K562 (cell line): ENCODE measurements around the gene TMEM86A. TPM values are rescaled to one million over a fixed set of nuclear protein-coding genes. Genes with fewer than 3 reads are reported as not detected.
"Not testable (repeated sequence)": the region's sequence is repeated elsewhere in the genome, so short reads cannot be mapped to it uniquely, and the experiment has no call there.

Experiments used
- ATAC-seq: fragments of 200-7000 bp; cut with Tn5 transposase; 3 replicates; pipeline ENCODE4 v1.9.1; 2020; ENCODE audit warnings: moderate library complexity
- BruUV-seq: library from RNA; stranded (reverse); fragments of 400-500 nt; replicated peaks from 2 replicates; lab custom pipeline; 2021; lab: Mats Ljungman, UMichigan
- CTCF ChIA-PET: fragments of 300-600 bp; formaldehyde crosslinking; extraction: SDS; loops from one replicate; lab custom pipeline; 2021; ENCODE audit warnings: low intra/inter-chr PET ratio; lab: Yijun Ruan, JAX
- POLR2A ChIA-PET: fragments of 300-600, 350-650 bp; sonication (Branson Sonifier 250); formaldehyde crosslinking; extraction: SDS; loops from one replicate; lab custom pipeline; 2021; ENCODE audit warnings: antibody characterized with exemption, inconsistent platforms; lab: Yijun Ruan, JAX
- DNase-seq, 4 experiments: peaks; one replicate each; pipeline versions ENCODE4 v3.0.0 to v3.0.0-alpha.2; 2011 to 2018; ENCODE audit warnings: low spot score in 3 of 4, mixed read lengths in 3 of 4; ENCODE audit errors: extremely low read depth in 1 of 4
- FAIRE-seq: peaks from 2 replicates; lab custom pipeline; 2011; peaks lifted over from hg19 to GRCh38; lab: Jason Lieb, UNC
- H2AFZ ChIP-seq: 2 replicates; pipeline ENCODE4 v1.6.0; 2011; ENCODE audit warnings: low read depth, low read length, control low read depth, inconsistent platforms
- H3K27ac ChIP-seq: fragments of 200-600 bp; 3 replicates; pipeline ENCODE4 v1.8.0; 2011; ENCODE audit warnings: low read depth, mild to moderate bottlenecking, control low read depth, inconsistent platforms, low read length, moderate library complexity, mixed read lengths; ENCODE audit errors: extremely low read depth
- H3K27me3 ChIP-seq, 2 experiments: fragments of 300-600 bp in 1 of 2; 2 replicates in 1 of 2; 3 replicates in 1 of 2; pipeline versions ENCODE4 v1.6.0 to v1.8.0; 2011; ENCODE audit warnings: inconsistent platforms in 2 of 2, low read length in 2 of 2, mild to moderate bottlenecking in 1 of 2, mixed read lengths in 1 of 2, moderate library complexity in 1 of 2; ENCODE audit not compliant: control insufficient read depth in 2 of 2, insufficient read depth in 2 of 2
- H3K36me3 ChIP-seq: fragments of 300-600 bp; 3 replicates; pipeline ENCODE4 v1.8.0; 2011; ENCODE audit warnings: mild to moderate bottlenecking, low read length, inconsistent platforms; ENCODE audit not compliant: control insufficient read depth, insufficient read depth
- H3K4me1 ChIP-seq, 2 experiments: fragments of 200-600 bp in 1 of 2; replicated peaks in 1 of 2; 2 replicates in 1 of 2; 3 replicates in 1 of 2; pipeline versions ENCODE4 v1.5.1 to v1.8.0; 2011; ENCODE audit warnings: inconsistent platforms in 2 of 2, low read length in 2 of 2, mild to moderate bottlenecking in 1 of 2, mixed read lengths in 1 of 2, moderate library complexity in 1 of 2; ENCODE audit not compliant: control insufficient read depth in 2 of 2, insufficient read depth in 2 of 2
- H3K4me2 ChIP-seq: 2 replicates; pipeline ENCODE4 v1.6.1; 2011; ENCODE audit warnings: low read length, control low read depth, inconsistent platforms, mixed read lengths; ENCODE audit not compliant: insufficient read depth
- H3K4me3 ChIP-seq: fragments of 200-600 bp; sonication (generic), shearing (Covaris generic); 2 replicates; pipeline ENCODE4 v1.5.1; 2016; ENCODE audit warnings: control low read depth, inconsistent platforms
- H3K79me2 ChIP-seq: fragments of 200-600 bp; 3 replicates; pipeline ENCODE4 v1.8.0; 2011; ENCODE audit warnings: low read length, inconsistent platforms; ENCODE audit not compliant: control insufficient read depth, insufficient read depth
- H3K9ac ChIP-seq, 2 experiments: 2 replicates each; pipeline versions ENCODE4 v1.6.0 to v1.6.1; 2011; ENCODE audit warnings: low read depth in 2 of 2, low read length in 2 of 2, control low read depth in 1 of 2, inconsistent platforms in 1 of 2, mild to moderate bottlenecking in 1 of 2, mixed read lengths in 1 of 2; ENCODE audit not compliant: insufficient read depth in 1 of 2
- H3K9me1 ChIP-seq: one replicate; pipeline ENCODE4 v1.6.0; 2011; ENCODE audit warnings: inconsistent platforms, mild to moderate bottlenecking, low read length, moderate library complexity; ENCODE audit not compliant: control insufficient read depth, insufficient read depth
- H3K9me3 ChIP-seq: replicated peaks from 2 replicates; pipeline ENCODE4 v1.5.1; 2011; ENCODE audit warnings: low read depth, low read length, inconsistent platforms; ENCODE audit not compliant: control insufficient read depth, insufficient read depth
- H4K20me1 ChIP-seq: replicated peaks from 2 replicates; pipeline ENCODE4 v1.6.1; 2011; ENCODE audit warnings: low read length, inconsistent platforms, mixed read lengths; ENCODE audit not compliant: control insufficient read depth, insufficient read depth
- CAMTA2 ChIP-seq: fragments of 250-450 bp; sonication (Bioruptor Pico); conservative IDR thresholded peaks from 2 replicates; pipeline ENCODE4 v1.5.1; 2022
- E2F1 ChIP-seq: sonication (generic); formaldehyde crosslinking; IDR thresholded peaks from 2 replicates; pipeline ENCODE4 v1.8.1; 2023; ENCODE audit warnings: mild to moderate bottlenecking, missing genetic modification reagents, moderate library complexity
- KDM1A ChIP-seq, 2 experiments: fragments of 450-650 bp; IDR thresholded peaks; 2 replicates each; pipeline ENCODE4 v1.6.1; 2016; ENCODE audit warnings: mild to moderate bottlenecking in 2 of 2
- OTX1 ChIP-seq: fragments of 450-650 bp; formaldehyde crosslinking; IDR thresholded peaks from 2 replicates; pipeline ENCODE4 v1.4.0; 2022; ENCODE audit warnings: mild to moderate bottlenecking
- SMARCB1 ChIP-seq: IDR thresholded peaks from 2 replicates; pipeline ENCODE4 v1.6.1; 2011; ENCODE audit warnings: improper control_type of control experiment, low read depth; ENCODE audit not compliant: insufficient read length
- ZNF165 ChIP-seq: fragments of 250-450 bp; sonication (Bioruptor Pico); IDR thresholded peaks from 2 replicates; pipeline ENCODE4 v1.4.0; 2020; ENCODE audit warnings: borderline replicate concordance
- ZNF175 ChIP-seq: fragments of 200-800 bp; sonication (Bioruptor generic); IDR thresholded peaks from 2 replicates; pipeline ENCODE4 v1.6.1; 2016; ENCODE audit warnings: low read depth, mild to moderate bottlenecking, missing genetic modification characterization, missing compliant biosample characterization
- WGBS: fragments of 100-300 bp; shearing (Covaris generic); methylation state at CpG from one replicate; pipeline ENCODE4 v1.1.6; 2016; ENCODE audit warnings: low coverage, mixed read lengths; ENCODE audit not compliant: insufficient coverage; ENCODE audit errors: missing lambda C conversion rate; 5-methylcytosine and 5-hydroxymethylcytosine counted together
- in situ Hi-C: fragments of 300-500 bp; cut with MboI; formaldehyde crosslinking; loops from 4 replicates; pipeline ENCODE4 v1.15.0; 2018; ENCODE audit warnings: inconsistent platforms, mixed read lengths
- intact Hi-C: fragments of 100-400 bp; cut with micrococcal nuclease; formaldehyde crosslinking; loops from 2 replicates; pipeline ENCODE4 v1.14.2; 2022
- polyA plus RNA-seq, 8 experiments: library from polyadenylated mRNA; depleted of rRNA in 4 of 8; stranded (reverse) in 5 of 8; unstranded in 3 of 8; fragments of >200 nt; fragmentation: Nextera tagmentation in 2 of 8; fragmentation: Illumina TruSeq in 1 of 8; extraction: Ambion mirVana in 2 of 8; extraction: Trizol in 1 of 8; gene quantifications; 2 replicates each; pipeline versions ENCODE4 v1.2.1 to v1.2.3, GENCODE V29; 2011 to 2014; ENCODE audit warnings: inconsistent platforms in 1 of 8, missing spikeins in 1 of 8
- total RNA-seq, 7 experiments: library from RNA; depleted of rRNA in 6 of 7; stranded (reverse); fragments of >200 nt in 6 of 7; fragmentation: Illumina TruSeq in 2 of 7; extraction: Trizol in 2 of 7; gene quantifications; 2 replicates each; pipeline versions ENCODE4 v1.2.1 to v1.2.3, GENCODE V29; 2011 to 2021; ENCODE audit warnings: low replicate concordance in 1 of 7
- TF ChIP-seq, protein P1 (sequence below): sonication (generic); formaldehyde crosslinking; IDR thresholded peaks from 2 replicates; pipeline ENCODE4 v1.8.0; 2022; ENCODE audit warnings: mild to moderate bottlenecking, missing genetic modification reagents

Gene TMEM86A
- total and polyA plus RNA-seq, 9 of the 15 experiments (the other 6 are each of a cell fraction or from before 2014, with no cell fraction given) = 0.22 to 1.3 (median 0.40) TPM; not detected in 2

DNA sequence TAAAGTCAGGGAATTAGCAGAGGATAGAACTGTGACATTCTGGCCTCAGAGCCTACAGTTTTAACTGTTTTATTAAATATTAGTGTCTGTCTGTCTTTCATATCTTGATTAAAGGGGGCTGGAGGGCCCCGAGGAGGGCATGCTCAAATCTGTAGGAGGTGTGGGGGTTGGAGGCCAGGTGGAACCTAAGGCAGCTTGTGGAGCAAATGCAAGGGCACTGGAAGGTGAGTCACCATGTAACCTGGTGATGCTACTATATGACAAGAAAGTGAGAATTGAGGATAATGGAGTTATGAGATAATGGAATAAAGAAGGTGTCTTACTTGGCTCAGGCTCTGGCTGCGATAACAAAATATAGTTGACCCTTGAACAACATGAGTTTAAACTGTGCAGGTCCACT, 27.3 kb upstream of the TMEM86A start (continued):
- no peak for TF ChIP-seq ZNF165 (CRISPR knock-in tag)

DNA sequence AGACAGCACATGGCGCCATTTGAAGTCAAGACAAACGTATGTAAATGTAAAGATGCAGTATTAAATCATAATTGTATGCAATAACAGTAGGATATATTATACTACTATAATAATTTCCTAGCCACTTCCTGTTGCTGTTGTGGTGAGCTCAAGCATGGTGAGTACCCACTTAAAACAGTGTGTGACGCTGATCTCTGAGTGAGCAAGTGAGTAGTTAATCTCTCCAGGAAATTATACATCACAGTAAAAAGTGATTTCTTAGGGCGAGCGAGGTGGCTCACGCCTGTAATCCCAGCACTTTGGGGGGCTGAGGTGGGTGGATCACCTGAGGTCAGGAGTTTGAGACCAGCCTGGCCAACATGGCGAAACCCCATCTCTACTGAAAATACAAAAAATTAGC, 26.4 kb upstream of the TMEM86A start:
- DNase-seq, H4K20me1 ChIP-seq, H2AFZ ChIP-seq, intact Hi-C loops, in situ Hi-C loops, H3K9ac ChIP-seq, CTCF ChIA-PET, FAIRE-seq, POLR2A ChIA-PET, ATAC-seq, H3K9me1 ChIP-seq, H3K4me3 ChIP-seq, H3K4me1 ChIP-seq, H3K36me3 ChIP-seq, H3K27ac ChIP-seq, H3K27me3 ChIP-seq, BruUV-seq, H3K79me2 ChIP-seq, H3K4me2 ChIP-seq, H3K9me3 ChIP-seq: not testable (repeated sequence)
- 33% methylated on average over 7 of the region's 7 CpGs for WGBS

- no TSS peak for BruUV-seq
- 13% methylated on average over 4 of the region's 4 CpGs for WGBS
- DNase-seq (no peak), FAIRE-seq (no peak), ATAC-seq (no peak)
- ChIA-PET CTCF (no interaction called here), POLR2A (no interaction called here)
- TF ChIP-seq, protein P1, sequence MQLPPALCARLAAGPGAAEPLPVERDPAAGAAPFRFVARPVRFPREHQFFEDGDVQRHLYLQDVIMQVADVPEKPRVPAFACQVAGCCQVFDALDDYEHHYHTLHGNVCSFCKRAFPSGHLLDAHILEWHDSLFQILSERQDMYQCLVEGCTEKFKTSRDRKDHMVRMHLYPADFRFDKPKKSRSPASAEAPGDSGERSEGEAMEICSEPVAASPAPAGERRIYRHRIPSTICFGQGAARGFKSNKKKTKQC (CRISPR knock-in tag) = no peak
- TF ChIP-seq CAMTA2 (CRISPR knock-in tag) (no peak), ZNF175 (no peak), KDM1A (IDR thresholded peaks at IDR 0.05) (no peak), E2F1 (no peak), SMARCB1 (no peak), OTX1 (CRISPR knock-in tag) (no peak)
- H2AFZ ChIP-seq = no peak overlapping the region
- in situ Hi-C loops = no loop called here
- no peak overlapping the region for H3K27ac ChIP-seq
- H3K9me3 ChIP-seq = no peaks in the 10 kb centered on the region
- no peaks in the 10 kb centered on the region; the same call in 2 of the 3 replicates for H3K79me2 ChIP-seq
- no peak overlapping the region for H3K9ac ChIP-seq
- no peaks in the 10 kb centered on the region for H4K20me1 ChIP-seq
- no peaks in the 10 kb centered on the region for H3K27me3 ChIP-seq
- intact Hi-C loops = no loop called here
- H3K36me3 ChIP-seq = no peaks in the 10 kb centered on the region
- H3K4me2 ChIP-seq = no peak overlapping the region
- no peaks in the 10 kb centered on the region for H3K9me1 ChIP-seq
- H3K4me1 ChIP-seq = no peaks in the 10 kb centered on the region; a peak in 3 of 5 replicates
- no peak overlapping the region for H3K4me3 ChIP-seq
Observed at GRCh38 chr11:18676803-18677202, 21.8 kb upstream of the TMEM86A start.
